ENCODE results near the gene TTLL11.

The TTLL11 gene

GRCh38 chr9:121844562-121844961 lies 248.5 kb downstream of the TTLL11 start:
- no peak overlapping the region for H3K9ac ChIP-seq (ENCODE audit: low read depth, low read length)

GRCh38 chr9:121844098-121844497 lies 249.0 kb downstream of the TTLL11 start:
- Histone ChIP-seq H3K9ac (ENCODE audit: low read depth, low read length) (no peak overlapping the region), H3K27me3 (ENCODE audit: control insufficient read depth, insufficient read depth, low read length) (no peaks in the 10 kb centered on the region), H3K4me1 (ENCODE audit: control insufficient read depth, insufficient read depth, low read length) (peaks cover 7% of the 10 kb centered on the region; the same call in 1 of the 2 replicates), H3K9me3 (ENCODE audit: control insufficient read depth, insufficient read depth, low read length) (peaks cover 5% of the 10 kb centered on the region), H3K4me3 (ENCODE audit: low read depth, low read length) (no peak overlapping the region), H3K27ac (ENCODE audit: low read depth, low read length) (no peak overlapping the region), H3K36me3 (ENCODE audit: control insufficient read depth, insufficient read depth, low read length) (no peaks in the 10 kb centered on the region)

More at GRCh38 chr9:121844562-121844961, 248.5 kb downstream of the TTLL11 start:
- peaks cover 5% of the 10 kb centered on the region for H3K9me3 ChIP-seq (ENCODE audit: control insufficient read depth, insufficient read depth, low read length)
- H3K4me1 ChIP-seq (ENCODE audit: control insufficient read depth, insufficient read depth, low read length): peaks cover 5% of the 10 kb centered on the region; the same call in 1 of the 2 replicates
- H3K36me3 ChIP-seq (ENCODE audit: control insufficient read depth, insufficient read depth, low read length): no peaks in the 10 kb centered on the region
- no peak overlapping the region for H3K27ac ChIP-seq (ENCODE audit: low read depth, low read length)
- H3K4me3 ChIP-seq (ENCODE audit: low read depth, low read length): no peak overlapping the region
- no peaks in the 10 kb centered on the region for H3K27me3 ChIP-seq (ENCODE audit: control insufficient read depth, insufficient read depth, low read length)

- Histone ChIP-seq H3K27ac (ENCODE audit: low read depth, low read length) (no peak overlapping the region), H3K9me3 (ENCODE audit: control insufficient read depth, insufficient read depth, low read length) (no peaks in the 10 kb centered on the region), H3K27me3 (ENCODE audit: control insufficient read depth, insufficient read depth, low read length) (no peaks in the 10 kb centered on the region), H3K4me1 (ENCODE audit: control insufficient read depth, insufficient read depth, low read length) (peaks cover 15% of the 10 kb centered on the region), H3K9ac (ENCODE audit: low read depth, low read length) (no peak overlapping the region), H3K4me3 (ENCODE audit: low read depth, low read length) (no peak overlapping the region), H3K36me3 (ENCODE audit: control insufficient read depth, insufficient read depth, low read length) (no peaks in the 10 kb centered on the region)
Measured at GRCh38 chr9:121842612-121842978, 250.5 kb downstream of the TTLL11 start.

GRCh38 chr9:121841771-121842611 lies 251.1 kb downstream of the TTLL11 start:
- no peak overlapping the region for H3K9ac ChIP-seq (ENCODE audit: low read depth, low read length)
- no peaks in the 10 kb centered on the region for H3K36me3 ChIP-seq (ENCODE audit: control insufficient read depth, insufficient read depth, low read length)
- peaks cover 15% of the 10 kb centered on the region for H3K4me1 ChIP-seq (ENCODE audit: control insufficient read depth, insufficient read depth, low read length)
- no peak overlapping the region for H3K27ac ChIP-seq (ENCODE audit: low read depth, low read length)
- no peak overlapping the region for H3K4me3 ChIP-seq (ENCODE audit: low read depth, low read length)
- no peaks in the 10 kb centered on the region for H3K27me3 ChIP-seq (ENCODE audit: control insufficient read depth, insufficient read depth, low read length)
- no peaks in the 10 kb centered on the region for H3K9me3 ChIP-seq (ENCODE audit: control insufficient read depth, insufficient read depth, low read length)

GRCh38 chr9:121840838-121841760 lies 252.0 kb downstream of the TTLL11 start:
- Histone ChIP-seq H3K4me1 (ENCODE audit: control insufficient read depth, insufficient read depth, low read length) (peaks cover 15% of the 10 kb centered on the region), H3K4me3 (ENCODE audit: low read depth, low read length) (no peak overlapping the region), H3K36me3 (ENCODE audit: control insufficient read depth, insufficient read depth, low read length) (no peaks in the 10 kb centered on the region), H3K27ac (ENCODE audit: low read depth, low read length) (no peak overlapping the region), H3K9ac (ENCODE audit: low read depth, low read length) (no peak overlapping the region), H3K9me3 (ENCODE audit: control insufficient read depth, insufficient read depth, low read length) (no peaks in the 10 kb centered on the region), H3K27me3 (ENCODE audit: control insufficient read depth, insufficient read depth, low read length) (no peaks in the 10 kb centered on the region)

- no peak overlapping the region for H3K27ac ChIP-seq (ENCODE audit: low read depth, low read length)
Measured at GRCh38 chr9:121839726-121840500, 253.2 kb downstream of the TTLL11 start.

GRCh38 chr9:121838746-121839669 lies 254.1 kb downstream of the TTLL11 start:
- Histone ChIP-seq H3K4me1 (ENCODE audit: control insufficient read depth, insufficient read depth, low read length) (peaks cover 15% of the 10 kb centered on the region), H3K4me3 (ENCODE audit: low read depth, low read length) (no peak overlapping the region), H3K27ac (ENCODE audit: low read depth, low read length) (no peak overlapping the region), H3K36me3 (ENCODE audit: control insufficient read depth, insufficient read depth, low read length) (no peaks in the 10 kb centered on the region), H3K27me3 (ENCODE audit: control insufficient read depth, insufficient read depth, low read length) (no peaks in the 10 kb centered on the region), H3K9me3 (ENCODE audit: control insufficient read depth, insufficient read depth, low read length) (no peaks in the 10 kb centered on the region), H3K9ac (ENCODE audit: low read depth, low read length) (no peak overlapping the region)

More at GRCh38 chr9:121839726-121840500, 253.2 kb downstream of the TTLL11 start:
- Histone ChIP-seq H3K9ac (ENCODE audit: low read depth, low read length) (no peak overlapping the region), H3K36me3 (ENCODE audit: control insufficient read depth, insufficient read depth, low read length) (no peaks in the 10 kb centered on the region), H3K4me1 (ENCODE audit: control insufficient read depth, insufficient read depth, low read length) (peaks cover 15% of the 10 kb centered on the region), H3K9me3 (ENCODE audit: control insufficient read depth, insufficient read depth, low read length) (no peaks in the 10 kb centered on the region), H3K4me3 (ENCODE audit: low read depth, low read length) (no peak overlapping the region), H3K27me3 (ENCODE audit: control insufficient read depth, insufficient read depth, low read length) (no peaks in the 10 kb centered on the region)

- Histone ChIP-seq H3K27me3 (ENCODE audit: control insufficient read depth, insufficient read depth, low read length) (no peaks in the 10 kb centered on the region), H3K9ac (ENCODE audit: low read depth, low read length) (no peak overlapping the region), H3K4me3 (ENCODE audit: low read depth, low read length) (no peak overlapping the region), H3K27ac (ENCODE audit: low read depth, low read length) (no peak overlapping the region), H3K4me1 (ENCODE audit: control insufficient read depth, insufficient read depth, low read length) (peaks cover 15% of the 10 kb centered on the region), H3K9me3 (ENCODE audit: control insufficient read depth, insufficient read depth, low read length) (no peaks in the 10 kb centered on the region), H3K36me3 (ENCODE audit: control insufficient read depth, insufficient read depth, low read length) (no peaks in the 10 kb centered on the region)
Measured at GRCh38 chr9:121837113-121837961, 255.8 kb downstream of the TTLL11 start.

- Histone ChIP-seq H3K9me3 (ENCODE audit: control insufficient read depth, insufficient read depth, low read length) (no peaks in the 10 kb centered on the region), H3K27me3 (ENCODE audit: control insufficient read depth, insufficient read depth, low read length) (no peaks in the 10 kb centered on the region), H3K4me3 (ENCODE audit: low read depth, low read length) (no peak overlapping the region), H3K4me1 (ENCODE audit: control insufficient read depth, insufficient read depth, low read length) (peaks cover 15% of the 10 kb centered on the region), H3K36me3 (ENCODE audit: control insufficient read depth, insufficient read depth, low read length) (no peaks in the 10 kb centered on the region), H3K27ac (ENCODE audit: low read depth, low read length) (no peak overlapping the region), H3K9ac (ENCODE audit: low read depth, low read length) (no peak overlapping the region)
Measured at GRCh38 chr9:121836366-121836885, 256.7 kb downstream of the TTLL11 start.

Measured in HUES48 (cell line).